PC-3 (cell line): Measurements from ENCODE around the gene MUSTN1.

Source experiments
- CTCF ChIP-seq: fragments of 300-600 bp; sonication (generic); conservative IDR thresholded peaks from 2 replicates; pipeline ENCODE4 v1.5.1; 2017; ENCODE audit warnings: antibody characterized with exemption, low read depth, mild to moderate bottlenecking, low read length
- EZH2 ChIP-seq: fragments of 300-600 bp; sonication (generic); IDR thresholded peaks from one replicate; pipeline ENCODE4 v1.6.1; 2017; ENCODE audit warnings: antibody characterized with exemption, mild to moderate bottlenecking, low read length; ENCODE audit not compliant: unreplicated experiment
- EZH2phosphoT487 ChIP-seq: fragments of 300-600 bp; sonication (generic); IDR thresholded peaks from 2 replicates; pipeline ENCODE4 v1.6.1; 2018; ENCODE audit warnings: mild to moderate bottlenecking, antibody characterized with exemption, low read length, borderline replicate concordance

DNA sequence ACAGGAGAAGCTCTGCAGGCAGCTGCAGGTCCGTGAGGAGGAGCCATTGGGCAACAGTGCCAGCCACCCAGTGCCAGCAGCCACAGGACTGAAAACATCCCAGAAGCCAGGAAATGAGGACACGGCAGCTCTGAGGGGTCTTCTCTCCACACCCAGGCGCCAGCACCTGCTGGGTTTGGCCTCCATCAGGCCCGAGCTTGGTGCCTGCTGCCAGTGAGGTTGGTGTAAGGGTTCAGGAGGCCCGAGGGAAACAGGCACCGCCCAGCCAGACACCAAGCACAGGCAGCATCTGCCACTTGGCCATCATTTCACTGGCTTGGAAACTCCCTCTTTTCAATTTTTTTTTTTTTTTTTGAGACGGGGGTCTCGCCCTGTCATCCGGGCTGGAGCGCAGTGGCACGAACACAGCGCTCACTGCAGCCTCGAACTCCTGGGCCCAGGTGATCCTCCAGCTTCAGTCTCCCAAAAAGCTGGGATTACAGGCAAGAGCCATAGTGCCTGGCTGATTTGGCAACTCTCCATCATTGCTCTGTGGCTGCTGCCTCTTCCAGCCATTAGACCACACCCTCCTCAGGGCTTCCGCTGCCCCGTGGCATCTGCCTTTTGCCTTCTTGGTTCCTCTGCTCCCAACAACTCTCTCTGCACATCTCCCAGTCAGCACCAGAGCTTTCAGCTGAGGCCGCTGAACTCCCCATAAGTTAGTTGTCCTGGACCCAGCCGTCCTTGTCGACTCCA, 41.7 kb downstream of the MUSTN1 start:
- no peak for TF ChIP-seq CTCF
- no peak for TF ChIP-seq EZH2
- no peak for TF ChIP-seq EZH2phosphoT487
